HUES64 (cell line): ENCODE measurements around the gene WASHC2A.
"Not testable (repeated sequence)": the region's sequence is repeated elsewhere in the genome, so short reads cannot be mapped to it uniquely, and the experiment has no call there.

Experiments used
- H3K27ac ChIP-seq: 2 replicates; pipeline ENCODE4 v1.7.0; 2013; ENCODE audit warnings: low read depth, low read length, inconsistent platforms
- H3K27me3 ChIP-seq: 2 replicates; pipeline ENCODE4 v1.6.1; 2013; ENCODE audit warnings: mild to moderate bottlenecking, low read length; ENCODE audit not compliant: insufficient read depth
- H3K36me3 ChIP-seq: 2 replicates; pipeline ENCODE4 v1.6.1; 2013; ENCODE audit warnings: mild to moderate bottlenecking, low read length; ENCODE audit not compliant: insufficient read depth
- H3K4me1 ChIP-seq: 2 replicates; pipeline ENCODE4 v1.6.1; 2013; ENCODE audit warnings: mild to moderate bottlenecking, low read length, moderate library complexity; ENCODE audit not compliant: insufficient read depth
- H3K4me3 ChIP-seq: 2 replicates; pipeline ENCODE4 v1.5.1; 2013; ENCODE audit warnings: mild to moderate bottlenecking, low read length, moderate library complexity
- H3K9ac ChIP-seq: 2 replicates; pipeline ENCODE4 v1.6.1; 2013; ENCODE audit warnings: mild to moderate bottlenecking, low read depth, low read length
- H3K9me3 ChIP-seq: 2 replicates; pipeline ENCODE4 v1.6.1; 2013; ENCODE audit warnings: low read depth, low read length; ENCODE audit not compliant: insufficient read depth
- WGBS: fragments of 150-250, 120-280 bp; methylation state at CpG from one replicate; pipeline ENCODE4 v1.1.7; 2013; ENCODE audit warnings: missing lambda C conversion rate; 5-methylcytosine and 5-hydroxymethylcytosine counted together

WASHC2A gene

GRCh38 chr10:50167833-50168232 is 100.1 kb downstream of the WASHC2A start:
- WGBS = 100% methylated on average over 1 of the region's 3 CpGs
- not testable (repeated sequence) for H3K36me3 ChIP-seq, H3K4me1 ChIP-seq, H3K4me3 ChIP-seq, H3K27me3 ChIP-seq, H3K9me3 ChIP-seq, H3K9ac ChIP-seq, H3K27ac ChIP-seq

GRCh38 chr10:50169506-50169905 is 101.8 kb downstream of the WASHC2A start:
- H3K36me3 ChIP-seq, H3K9me3 ChIP-seq, H3K4me1 ChIP-seq, H3K27ac ChIP-seq, H3K4me3 ChIP-seq, H3K9ac ChIP-seq, H3K27me3 ChIP-seq: not testable (repeated sequence)
- no CpG with 5 or more reads among the region's 1 CpG for WGBS

GRCh38 chr10:50174788-50175525 is 107.2 kb downstream of the WASHC2A start:
- not testable (repeated sequence) for H3K36me3 ChIP-seq, H3K9ac ChIP-seq, H3K27me3 ChIP-seq, H3K27ac ChIP-seq, H3K4me1 ChIP-seq, H3K9me3 ChIP-seq, H3K4me3 ChIP-seq
- WGBS = 81% methylated on average over 3 of the region's 3 CpGs
